ENCODE data around the gene TMC1. TPM values are rescaled to one million over a fixed set of nuclear protein-coding genes. Genes with fewer than 3 reads are reported as not detected.

Gene TMC1
- total RNA-seq, 4 donors from 2014 or later: 0.30 to 2.3 (median 0.44) TPM; not detected in 1

GRCh38 chr9:72769546-72769945 lies 248.1 kb downstream of the TMC1 start:
- H3K36me3 ChIP-seq: no peaks in the 10 kb centered on the region
- 74 to 78% methylated on average over 5 of the region's 5 CpGs for WGBS, 2 donors
- no peak overlapping the region for H3K27ac ChIP-seq
- no peaks in the 10 kb centered on the region for H3K4me1 ChIP-seq
- TF ChIP-seq POLR2A (IDR thresholded peaks at IDR 0.05) (no peak), EP300 (IDR thresholded peaks at IDR 0.05) (no peak)
- TF ChIP-seq, protein P1, sequence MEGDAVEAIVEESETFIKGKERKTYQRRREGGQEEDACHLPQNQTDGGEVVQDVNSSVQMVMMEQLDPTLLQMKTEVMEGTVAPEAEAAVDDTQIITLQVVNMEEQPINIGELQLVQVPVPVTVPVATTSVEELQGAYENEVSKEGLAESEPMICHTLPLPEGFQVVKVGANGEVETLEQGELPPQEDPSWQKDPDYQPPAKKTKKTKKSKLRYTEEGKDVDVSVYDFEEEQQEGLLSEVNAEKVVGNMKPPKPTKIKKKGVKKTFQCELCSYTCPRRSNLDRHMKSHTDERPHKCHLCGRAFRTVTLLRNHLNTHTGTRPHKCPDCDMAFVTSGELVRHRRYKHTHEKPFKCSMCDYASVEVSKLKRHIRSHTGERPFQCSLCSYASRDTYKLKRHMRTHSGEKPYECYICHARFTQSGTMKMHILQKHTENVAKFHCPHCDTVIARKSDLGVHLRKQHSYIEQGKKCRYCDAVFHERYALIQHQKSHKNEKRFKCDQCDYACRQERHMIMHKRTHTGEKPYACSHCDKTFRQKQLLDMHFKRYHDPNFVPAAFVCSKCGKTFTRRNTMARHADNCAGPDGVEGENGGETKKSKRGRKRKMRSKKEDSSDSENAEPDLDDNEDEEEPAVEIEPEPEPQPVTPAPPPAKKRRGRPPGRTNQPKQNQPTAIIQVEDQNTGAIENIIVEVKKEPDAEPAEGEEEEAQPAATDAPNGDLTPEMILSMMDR (IDR thresholded peaks at IDR 0.05): no peak
- H3K4me3 ChIP-seq: no peak overlapping the region
- DNase-seq (ENCODE audit: low spot score in 2 of 2): no peak
- no peaks in the 10 kb centered on the region for H3K27me3 ChIP-seq
- no peaks in the 10 kb centered on the region for H3K9me3 ChIP-seq

GRCh38 chr9:72772661-72773060 lies 251.3 kb downstream of the TMC1 start:
- H3K4me1 ChIP-seq: no peaks in the 10 kb centered on the region
- no peak overlapping the region for H3K4me3 ChIP-seq
- WGBS, 2 donors: 63 to 83% methylated on average over 1 of the region's 1 CpG
- no peaks in the 10 kb centered on the region for H3K9me3 ChIP-seq
- DNase-seq (ENCODE audit: low spot score in 2 of 2): no peak
- H3K36me3 ChIP-seq: no peaks in the 10 kb centered on the region
- TF ChIP-seq, protein P1 (IDR thresholded peaks at IDR 0.05): no peak
- TF ChIP-seq POLR2A (IDR thresholded peaks at IDR 0.05) (no peak), EP300 (IDR thresholded peaks at IDR 0.05) (no peak)
- no peaks in the 10 kb centered on the region for H3K27me3 ChIP-seq
- no peak overlapping the region for H3K27ac ChIP-seq

DNA sequence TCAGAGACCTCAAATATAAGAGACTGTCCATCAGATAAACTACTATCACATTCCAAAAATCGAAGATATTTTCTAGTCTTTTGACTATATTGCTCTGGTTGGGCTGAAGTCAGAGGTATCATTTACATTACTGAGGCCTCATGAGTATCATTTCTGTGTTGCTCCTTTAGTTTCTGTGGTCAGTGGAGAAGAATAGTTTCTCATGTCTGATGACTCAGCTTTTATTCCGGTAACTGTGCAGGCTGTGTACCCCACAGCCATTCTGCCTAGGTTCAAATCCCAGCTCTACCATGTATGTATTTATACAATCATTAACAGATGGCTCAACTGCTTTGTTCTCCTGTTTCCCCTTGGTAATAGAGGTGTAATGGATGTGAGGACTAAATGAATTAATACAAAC lies 252.2 kb downstream of the TMC1 start:
- H3K27me3 ChIP-seq: no peaks in the 10 kb centered on the region
- H3K9me3 ChIP-seq: no peaks in the 10 kb centered on the region
- no peak overlapping the region for H3K4me3 ChIP-seq
- WGBS, 2 donors: 54 to 55% methylated on average over 2 of the region's 2 CpGs
- no peaks in the 10 kb centered on the region for H3K4me1 ChIP-seq
- TF ChIP-seq EP300 (IDR thresholded peaks at IDR 0.05) (no peak), POLR2A (IDR thresholded peaks at IDR 0.05) (no peak)
- TF ChIP-seq, protein P1 (IDR thresholded peaks at IDR 0.05): no peak
- H3K27ac ChIP-seq: no peak overlapping the region
- no peaks in the 10 kb centered on the region for H3K36me3 ChIP-seq
- DNase-seq (ENCODE audit: low spot score in 2 of 2): no peak

GRCh38 chr9:72775570-72775969 lies 254.2 kb downstream of the TMC1 start:
- Histone ChIP-seq H3K9me3 (no peaks in the 10 kb centered on the region), H3K27ac (no peak overlapping the region), H3K4me1 (no peaks in the 10 kb centered on the region), H3K36me3 (no peaks in the 10 kb centered on the region), H3K27me3 (no peaks in the 10 kb centered on the region), H3K4me3 (no peak overlapping the region)
- no peak for DNase-seq (ENCODE audit: low spot score in 2 of 2)
- 74 to 85% methylated on average over 3 of the region's 3 CpGs for WGBS, 2 donors
- TF ChIP-seq, protein P1 (IDR thresholded peaks at IDR 0.05): no peak
- TF ChIP-seq POLR2A (IDR thresholded peaks at IDR 0.05): no peak
- TF ChIP-seq EP300 (IDR thresholded peaks at IDR 0.05): no peak

- no peak for DNase-seq (ENCODE audit: low spot score in 2 of 2)
- no peak overlapping the region for H3K27ac ChIP-seq
- TF ChIP-seq EP300 (IDR thresholded peaks at IDR 0.05): no peak
- TF ChIP-seq, protein P1 (IDR thresholded peaks at IDR 0.05): no peak
Measured at GRCh38 chr9:72779614-72780013, 258.2 kb downstream of the TMC1 start.

More at GRCh38 chr9:72779614-72780013, 258.2 kb downstream of the TMC1 start:
- Histone ChIP-seq H3K9me3 (peaks cover 0 to 4% (median 0%) of the 10 kb centered on the region in 4 donors), H3K27me3 (no peaks in the 10 kb centered on the region), H3K36me3 (no peaks in the 10 kb centered on the region), H3K4me3 (no peak overlapping the region), H3K4me1 (no peaks in the 10 kb centered on the region)

Data from tibial nerve (tissue), 4 donors.